ENCODE results near the gene CFAP46.
"Not testable (repeated sequence)": the region's sequence is repeated elsewhere in the genome, so short reads cannot be mapped to it uniquely, and the experiment has no call there.

The CFAP46 gene

DNA sequence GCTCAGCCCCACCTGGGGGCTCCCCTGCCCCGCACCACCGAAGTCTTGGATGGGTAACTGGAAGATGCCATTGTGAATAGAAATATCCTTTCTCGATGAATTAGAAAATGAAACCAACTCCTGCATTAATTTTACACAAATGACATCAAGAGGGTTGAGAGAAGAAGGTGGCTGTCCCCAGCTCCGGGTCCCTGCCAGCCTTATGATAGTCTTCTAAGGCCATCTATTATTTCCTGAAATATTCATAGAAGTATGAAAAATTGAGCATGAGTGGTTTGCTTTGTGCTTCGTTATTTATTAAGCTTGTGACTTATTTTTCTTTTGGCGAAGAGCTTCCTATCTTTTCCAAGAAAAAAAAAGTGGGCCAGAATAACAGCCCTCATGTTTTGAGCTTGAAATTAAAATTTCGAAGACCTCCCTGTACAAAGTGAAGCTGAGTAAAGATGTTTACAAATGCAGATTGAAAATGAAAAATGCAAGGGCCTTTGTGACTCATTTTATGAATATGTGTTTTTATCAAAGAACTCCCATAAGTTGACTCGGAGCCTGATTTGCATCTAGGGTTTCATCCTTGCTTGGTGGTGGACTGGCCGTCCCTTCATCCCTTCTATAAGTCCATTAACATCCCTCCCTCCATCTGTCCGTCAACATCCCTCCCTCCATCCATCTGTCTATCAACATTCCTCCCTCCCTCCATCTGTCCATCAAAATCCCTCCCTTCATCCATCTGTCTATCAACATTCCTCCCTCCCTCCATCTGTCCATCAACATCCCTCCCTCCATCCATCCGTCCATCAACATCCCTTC is 20.5 kb upstream of the CFAP46 start:
- no peak for DNase-seq (ENCODE audit: low read depth)

DNA sequence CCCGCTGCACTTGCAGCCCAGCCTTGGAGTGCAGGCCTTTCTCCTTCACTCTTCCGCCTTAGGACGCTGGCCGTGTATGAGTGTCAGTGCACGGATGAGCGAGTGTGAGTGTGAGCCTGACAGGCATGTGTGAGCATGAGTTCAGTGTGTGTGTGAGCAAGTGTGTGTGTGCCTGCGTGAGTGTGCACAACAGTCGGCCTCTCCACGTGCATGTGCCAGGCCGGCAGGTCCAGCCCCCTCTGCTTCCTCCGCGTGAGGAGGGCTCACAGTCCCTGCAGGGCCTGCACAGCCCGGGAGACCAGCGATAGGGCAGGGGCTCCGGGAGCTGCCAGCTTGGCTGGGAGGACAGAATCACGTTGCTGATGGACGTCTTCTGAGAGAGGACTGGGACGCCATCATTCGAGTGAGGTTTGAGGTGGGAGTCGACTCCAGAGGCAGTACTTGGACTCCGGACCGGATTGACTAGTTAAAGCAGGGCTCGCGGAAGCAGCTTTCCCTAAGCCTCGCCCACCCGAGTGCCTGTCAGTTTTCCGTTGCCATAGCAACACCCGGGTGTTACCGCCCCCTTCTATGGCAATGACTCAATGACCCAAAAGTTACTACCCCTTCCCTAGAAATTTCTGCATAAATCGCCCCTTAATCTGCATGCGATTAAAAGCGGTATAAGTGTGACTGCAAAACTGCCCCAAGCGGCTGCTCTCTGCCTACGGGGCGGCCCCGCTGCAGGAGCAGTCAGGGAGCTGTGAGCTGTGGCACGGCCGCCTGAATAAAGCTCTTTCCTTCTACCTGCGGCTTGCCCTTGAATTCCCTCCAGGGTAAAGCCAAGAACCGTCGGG is 19.6 kb upstream of the CFAP46 start:
- DNase-seq (ENCODE audit: low read depth) = peak; percentile 34

DNA sequence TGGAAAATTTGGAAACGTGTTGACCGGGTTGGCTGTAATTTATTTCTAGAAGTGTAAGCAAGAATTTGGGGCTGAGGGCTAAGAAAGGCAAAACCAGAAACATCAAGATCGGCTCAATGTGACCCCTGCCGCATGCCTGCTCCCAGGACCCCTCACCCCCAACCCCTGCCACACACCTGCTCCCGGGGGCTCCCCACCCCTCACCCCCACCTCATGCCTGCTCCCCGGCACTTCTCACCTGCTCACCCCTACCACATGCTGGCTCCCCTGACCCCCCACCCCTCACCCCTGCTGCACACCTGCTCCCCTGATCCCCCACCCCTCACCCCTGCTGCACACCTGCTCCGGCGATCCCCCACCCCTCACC is 19.0 kb upstream of the CFAP46 start:
- DNase-seq (ENCODE audit: low read depth) = no peak

DNA sequence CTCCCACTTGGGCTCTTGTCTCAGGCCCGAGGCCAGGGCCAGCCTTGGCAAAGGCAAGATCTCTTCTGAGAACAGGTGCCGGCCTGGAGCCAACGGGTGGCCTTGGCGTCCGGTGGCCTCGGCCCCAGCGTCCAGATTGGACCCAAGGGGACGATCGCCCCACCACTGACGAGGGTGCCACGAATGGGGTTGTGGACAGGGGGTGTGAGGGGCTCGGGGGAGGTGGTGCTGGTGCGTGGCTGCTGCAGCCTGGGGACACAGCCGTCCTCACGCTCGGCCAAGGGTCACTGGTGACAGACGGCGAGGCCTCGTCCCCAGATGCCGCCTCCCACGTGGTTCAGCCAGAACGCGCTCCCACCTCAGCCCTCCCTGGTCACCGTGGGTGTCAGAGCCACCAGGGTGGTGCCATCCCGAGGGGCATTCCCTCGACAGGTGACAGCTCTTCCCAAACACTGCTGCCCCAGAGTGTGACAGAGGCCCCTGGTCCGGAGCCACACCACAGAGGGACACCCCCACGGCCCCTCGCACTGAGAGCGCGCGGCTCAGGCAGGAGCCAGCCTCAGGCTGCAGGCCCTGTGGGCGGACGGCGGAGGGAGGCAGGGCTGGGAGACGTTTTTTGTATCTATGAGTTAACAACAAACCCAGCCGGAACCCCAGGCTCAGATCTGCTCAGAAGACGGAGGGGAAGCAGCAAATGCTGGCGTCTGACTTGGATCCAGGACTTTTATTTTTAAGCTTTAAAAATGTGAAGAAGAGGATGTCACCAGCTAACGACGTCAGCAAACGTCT is 18.5 kb upstream of the CFAP46 start:
- no peak for DNase-seq (ENCODE audit: low read depth)

DNA sequence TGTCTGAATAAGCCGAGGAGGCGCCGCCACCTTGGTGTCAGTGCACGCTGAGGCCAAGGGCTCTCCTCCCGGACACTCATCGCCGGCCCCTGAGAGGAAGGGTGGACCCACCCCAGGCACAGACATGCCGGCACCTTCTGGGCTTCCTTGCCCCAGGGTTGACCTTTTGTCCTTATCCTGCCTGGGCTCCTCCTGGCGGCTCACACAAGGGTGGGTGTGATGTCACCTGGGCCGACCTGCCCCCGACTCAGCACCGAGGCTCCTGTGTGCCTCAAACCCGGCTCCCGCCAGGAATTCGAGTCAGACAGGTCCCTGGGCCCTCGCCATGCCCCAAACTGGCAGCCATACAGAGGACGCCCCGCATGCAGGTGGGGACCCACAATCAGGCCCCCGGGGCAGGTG is 17.7 kb upstream of the CFAP46 start:
- DNase-seq (ENCODE audit: low read depth) = no peak

DNA sequence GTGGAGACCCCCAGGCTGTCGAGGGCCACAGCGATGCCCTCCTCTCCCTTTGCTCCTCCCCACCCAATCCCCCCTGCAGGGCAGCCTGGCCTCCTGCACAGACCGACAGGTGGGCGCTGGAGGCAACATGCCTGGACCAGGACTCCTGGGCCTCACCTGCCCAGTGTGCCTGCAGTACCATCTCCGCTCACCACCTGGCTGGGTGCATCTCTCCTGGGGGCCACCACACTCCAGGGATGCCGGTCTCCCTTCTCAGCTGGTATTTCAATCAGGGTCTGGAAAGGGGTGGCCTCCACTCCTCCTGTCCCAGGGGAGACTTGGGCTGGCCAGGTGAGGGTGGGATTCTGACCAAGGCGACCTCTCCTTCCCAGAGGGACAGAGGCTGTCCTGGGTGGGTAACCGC is 17.2 kb upstream of the CFAP46 start:
- no peak for DNase-seq (ENCODE audit: low read depth)

DNA sequence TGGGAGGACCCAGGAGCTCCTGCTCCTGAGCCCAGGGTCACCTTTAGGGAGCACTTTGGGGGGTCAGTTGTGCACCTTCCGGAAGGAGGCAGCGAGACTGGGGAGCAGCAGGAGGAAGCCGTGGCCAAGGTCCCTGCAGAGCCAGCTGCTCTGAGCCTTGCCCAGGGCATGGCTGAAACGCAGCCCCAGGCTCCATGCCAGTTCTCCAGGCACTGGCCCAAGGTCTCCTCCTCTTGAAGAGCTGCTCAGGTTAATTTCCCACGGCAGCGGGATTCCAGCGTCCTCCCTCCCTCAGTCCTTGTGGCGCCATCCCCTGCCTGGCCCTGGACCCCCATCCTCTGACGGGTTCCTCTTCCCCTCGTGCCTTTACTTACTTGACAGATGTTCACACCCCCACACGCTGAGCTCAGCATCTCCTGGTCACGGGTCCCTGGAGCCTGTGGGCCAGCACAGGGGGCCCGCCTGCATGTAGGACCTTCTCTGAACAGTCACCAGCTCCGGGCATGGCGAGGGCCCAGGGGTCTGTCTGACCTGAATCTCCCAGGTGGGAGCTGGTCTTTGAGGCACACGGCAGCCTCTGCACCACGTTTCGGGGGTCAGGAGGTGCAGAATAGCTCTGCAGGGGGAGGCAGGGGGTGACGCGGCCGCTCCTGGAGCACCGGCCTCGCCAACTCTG is 16.7 kb upstream of the CFAP46 start:
- no peak for DNase-seq (ENCODE audit: low read depth)

DNA sequence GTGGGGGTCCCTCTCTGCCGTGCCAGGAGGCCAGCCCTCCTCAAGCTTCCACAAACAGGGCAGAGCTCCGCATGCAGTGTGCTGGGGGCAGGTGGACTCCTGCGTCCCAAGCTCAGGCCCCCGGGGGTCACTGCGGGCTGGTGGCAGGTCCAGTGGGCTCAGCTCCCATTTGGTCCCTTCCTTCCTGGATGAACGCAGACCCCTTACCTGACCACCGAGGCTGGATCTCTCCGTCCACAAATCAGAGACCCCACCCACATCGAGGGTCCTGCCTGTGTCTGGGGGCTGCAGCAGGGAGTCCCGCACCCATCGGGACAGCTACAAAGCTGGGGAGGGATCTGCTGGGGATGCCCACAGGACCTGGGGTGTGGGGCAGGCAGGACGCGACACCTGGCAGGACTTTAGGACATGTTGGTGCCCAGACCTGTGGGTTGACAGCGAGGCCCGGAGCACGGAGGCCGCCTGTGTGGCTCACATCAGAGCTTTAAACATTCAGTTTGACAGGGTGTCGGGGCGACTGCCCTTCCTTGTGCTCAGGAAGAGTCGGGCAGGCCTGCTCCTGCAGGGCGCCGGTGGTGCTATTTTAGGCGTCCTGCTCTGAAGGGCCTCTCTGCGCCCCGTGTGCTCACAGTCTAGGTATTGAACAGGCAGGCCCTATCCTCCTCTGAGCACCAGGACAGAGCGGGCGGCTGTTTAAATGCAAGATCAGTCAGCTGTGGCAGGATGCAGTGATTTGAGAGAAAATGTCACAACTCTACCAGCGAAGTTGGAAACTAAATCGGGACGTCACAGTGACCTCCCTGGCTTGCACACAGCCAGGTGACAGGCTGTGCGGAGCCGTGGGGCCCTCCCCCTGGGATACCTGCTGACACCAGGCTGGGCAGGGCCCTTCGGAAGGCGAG is 15.9 kb upstream of the CFAP46 start:
- DNase-seq (ENCODE audit: low read depth) = no peak

DNA sequence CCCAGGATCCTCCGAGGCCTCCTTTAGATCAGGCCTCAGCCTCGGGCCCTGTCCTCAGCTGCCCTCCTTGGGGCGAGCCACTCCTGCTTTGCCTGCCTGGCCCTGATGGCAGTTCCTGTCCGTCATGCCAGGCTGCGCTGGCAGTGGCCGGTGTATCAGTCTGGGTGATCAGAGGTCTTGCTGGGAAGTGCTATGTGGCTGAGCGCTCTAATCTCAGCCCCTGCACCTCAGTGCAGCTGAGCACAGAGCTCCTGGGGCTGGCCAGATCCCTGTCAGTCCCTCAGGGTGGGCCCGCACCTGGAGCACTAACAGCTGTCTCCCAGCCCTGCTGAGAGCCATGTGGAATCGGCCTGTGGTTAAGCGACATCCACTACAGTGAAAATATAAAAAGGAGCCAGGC is 14.8 kb upstream of the CFAP46 start:
- no peak for DNase-seq (ENCODE audit: low read depth)

DNA sequence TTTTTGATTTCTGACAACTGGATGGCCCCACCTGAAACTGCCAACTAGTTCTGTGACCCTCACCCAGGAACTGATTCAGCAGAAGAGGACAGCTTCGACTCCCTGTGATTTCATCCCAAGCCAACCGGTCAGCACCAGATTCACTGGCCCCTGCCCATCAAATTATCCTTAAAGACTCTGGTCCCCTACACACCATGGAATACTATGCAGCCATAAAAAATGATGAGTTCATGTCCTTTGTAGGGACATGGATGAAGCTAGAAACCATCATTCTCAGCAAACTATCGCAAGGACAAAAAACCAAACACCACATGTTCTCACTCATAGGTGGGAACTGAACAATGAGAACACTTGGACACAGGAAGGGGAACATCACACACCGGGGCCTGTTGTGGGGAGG is 13.9 kb upstream of the CFAP46 start:
- DNase-seq (ENCODE audit: low read depth) = not testable (repeated sequence)

DNA sequence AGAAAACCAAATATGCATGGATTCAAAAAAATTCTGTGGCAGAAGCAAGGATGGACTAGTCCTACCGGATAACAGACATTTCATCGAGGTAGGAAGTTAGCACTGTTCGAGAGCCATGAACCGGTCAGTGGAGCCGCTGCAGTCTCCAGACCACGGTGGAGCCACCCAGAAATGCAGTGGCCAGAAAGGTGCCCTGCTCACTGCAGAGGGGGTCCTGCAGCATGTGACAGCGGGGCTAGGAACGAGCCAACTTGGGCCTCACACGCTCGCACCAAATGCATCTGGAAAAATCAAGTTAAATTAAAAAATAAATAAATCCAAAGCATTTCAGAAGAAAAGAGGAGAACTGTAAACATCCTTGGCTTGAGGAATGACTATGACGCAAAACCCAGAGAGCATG is 13.1 kb upstream of the CFAP46 start:
- DNase-seq (ENCODE audit: low read depth) = no peak

DNA sequence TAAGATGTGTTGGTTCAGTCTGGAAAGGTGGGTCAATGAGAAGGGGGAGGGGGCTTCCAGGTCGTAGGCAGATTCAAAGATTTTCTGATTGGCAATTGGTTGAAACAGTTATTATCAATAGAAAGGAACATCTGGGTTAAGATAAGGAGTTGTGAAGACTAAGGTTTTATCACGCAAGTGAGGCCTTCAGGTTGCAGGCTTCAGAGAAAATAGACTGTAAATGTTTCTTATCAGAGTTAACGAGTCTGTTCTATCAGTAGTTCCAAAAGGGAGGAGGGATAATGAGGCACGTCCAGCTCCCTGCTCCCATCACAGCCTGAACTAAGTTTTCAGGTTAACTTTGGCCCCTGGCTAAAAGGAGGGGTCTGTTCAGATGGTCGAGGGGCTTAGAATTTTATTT is 11.1 kb upstream of the CFAP46 start:
- no peak for DNase-seq (ENCODE audit: low read depth)

DNA sequence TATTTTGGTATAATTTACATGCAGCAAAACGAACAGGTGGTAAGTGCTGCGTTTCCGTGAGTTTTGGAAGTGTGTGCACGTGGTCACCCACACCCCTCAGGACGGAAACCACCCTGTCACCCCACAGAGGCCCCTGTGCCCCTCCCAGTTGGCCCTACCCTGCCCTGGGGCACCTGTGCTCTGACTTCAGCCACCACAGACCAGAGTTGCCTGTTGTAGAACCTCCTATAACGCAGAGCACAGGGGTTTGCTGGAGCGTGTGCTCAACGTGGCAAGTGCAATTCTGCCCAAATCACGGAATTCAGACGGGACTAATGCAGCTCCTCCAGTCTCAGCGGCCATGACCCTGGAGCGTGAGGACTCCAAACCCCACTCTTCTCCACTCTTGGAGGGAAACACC is 9.6 kb upstream of the CFAP46 start:
- no peak for DNase-seq (ENCODE audit: low read depth)

DNA sequence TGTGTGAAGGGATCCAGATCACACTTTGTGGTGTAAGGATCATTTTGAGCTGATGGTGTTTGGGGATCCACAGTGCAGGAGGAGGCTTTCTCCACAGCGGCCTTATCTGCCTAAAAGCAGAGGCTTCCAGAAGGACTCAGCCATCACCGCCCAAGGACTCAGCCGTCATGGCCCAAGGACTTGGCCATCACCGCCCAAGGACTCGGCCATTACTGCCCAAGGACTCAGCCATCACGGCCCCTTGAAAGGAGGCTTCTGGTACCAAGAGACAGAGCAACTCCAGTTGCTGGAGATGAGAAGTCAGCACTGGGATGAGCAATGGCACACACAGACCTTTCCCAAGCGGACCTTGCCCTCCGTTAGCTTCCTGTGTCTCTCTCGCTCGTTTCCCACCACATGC is 6.0 kb upstream of the CFAP46 start:
- DNase-seq (ENCODE audit: low read depth) = no peak

DNA sequence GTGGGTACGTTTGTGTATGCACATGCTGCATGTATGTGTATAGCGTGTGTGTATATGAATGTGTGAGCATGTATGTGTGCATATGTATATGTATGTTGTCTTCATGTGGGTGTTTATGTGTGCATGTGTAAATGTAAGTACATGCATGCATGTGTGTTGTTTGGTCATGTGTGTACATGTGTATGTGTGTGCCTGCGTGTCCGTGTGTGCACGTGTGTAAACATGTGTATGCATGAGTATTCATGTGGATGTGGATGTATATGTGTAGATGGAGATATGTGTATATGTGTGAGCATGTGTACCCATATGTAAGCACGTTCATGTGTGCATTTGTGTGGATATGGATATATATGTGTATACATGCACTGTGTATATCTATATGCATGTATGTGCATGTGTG is 5.5 kb upstream of the CFAP46 start:
- no peak for DNase-seq (ENCODE audit: low read depth)

DNA sequence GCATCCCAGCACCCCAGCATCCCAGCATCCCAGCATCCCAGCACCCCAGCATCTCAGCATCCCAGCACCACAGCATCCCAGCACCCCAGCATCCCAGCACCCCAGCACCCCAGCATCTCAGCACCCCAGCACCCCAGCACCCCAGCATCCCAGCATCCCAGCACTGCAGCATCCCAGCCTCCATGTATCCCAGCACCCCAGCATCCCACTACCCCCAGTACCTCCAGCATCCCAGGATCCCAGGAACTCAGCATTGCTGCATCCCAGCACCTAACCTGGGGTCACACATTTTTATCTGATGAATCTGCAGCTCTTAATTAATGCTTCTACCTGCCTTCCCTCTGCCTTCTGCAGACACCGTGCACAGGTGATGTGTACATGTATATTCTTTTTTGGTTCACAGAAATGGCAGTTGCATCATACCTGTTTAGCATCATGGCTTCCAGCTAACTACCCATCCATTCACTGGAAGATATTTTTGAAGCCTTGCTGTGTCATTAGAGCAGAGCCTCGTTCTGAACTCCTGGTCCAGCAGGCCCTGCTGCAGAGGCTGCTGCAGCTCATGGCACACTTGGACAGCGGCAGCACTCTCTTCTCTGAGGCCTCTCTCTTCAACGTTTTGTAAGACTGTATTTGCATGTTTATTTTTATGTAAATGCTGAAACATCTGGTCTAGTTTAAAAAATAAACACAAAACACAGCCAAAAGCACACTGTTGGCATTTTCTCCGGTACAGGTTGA is 4.6 kb upstream of the CFAP46 start:
- no peak for DNase-seq (ENCODE audit: low read depth)

DNA sequence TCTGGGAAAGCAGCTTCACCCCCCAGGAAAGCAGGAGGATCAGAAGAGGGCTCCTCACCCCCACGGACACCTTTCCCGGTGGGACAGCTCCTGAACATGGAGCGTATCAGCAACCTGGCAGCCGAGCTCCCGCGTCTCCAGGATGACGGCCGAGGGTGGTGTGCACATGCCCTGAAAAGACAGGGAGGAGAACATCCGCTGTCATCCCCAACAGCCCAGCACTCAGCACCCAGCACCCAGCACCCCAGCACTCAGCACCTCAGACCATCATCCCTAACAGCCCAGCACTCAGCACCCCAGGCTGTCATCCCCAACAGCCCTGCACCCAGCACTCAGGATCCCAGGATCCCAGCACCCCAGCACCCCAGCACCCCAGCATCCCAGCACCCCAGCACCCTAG is 3.9 kb upstream of the CFAP46 start:
- DNase-seq (ENCODE audit: low read depth) = no peak

DNA sequence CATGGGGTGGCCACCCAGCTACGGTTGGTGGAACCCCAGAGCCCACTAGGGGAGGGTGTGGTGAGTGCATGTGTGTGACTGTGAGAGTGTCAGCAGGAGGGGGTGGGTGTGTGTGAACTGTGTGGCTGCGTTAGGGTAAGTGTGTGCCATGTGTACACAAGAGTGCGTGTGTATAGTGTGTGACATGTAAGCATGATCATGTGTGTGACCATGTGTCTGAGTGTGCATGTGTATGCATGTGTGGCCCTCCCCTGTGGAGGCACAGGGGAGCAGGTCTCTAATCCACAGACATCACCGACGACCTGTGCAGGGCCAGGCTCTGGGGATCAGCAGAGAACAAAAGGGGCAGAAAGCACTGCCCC is 3.5 kb upstream of the CFAP46 start:
- DNase-seq (ENCODE audit: low read depth) = no peak

DNA sequence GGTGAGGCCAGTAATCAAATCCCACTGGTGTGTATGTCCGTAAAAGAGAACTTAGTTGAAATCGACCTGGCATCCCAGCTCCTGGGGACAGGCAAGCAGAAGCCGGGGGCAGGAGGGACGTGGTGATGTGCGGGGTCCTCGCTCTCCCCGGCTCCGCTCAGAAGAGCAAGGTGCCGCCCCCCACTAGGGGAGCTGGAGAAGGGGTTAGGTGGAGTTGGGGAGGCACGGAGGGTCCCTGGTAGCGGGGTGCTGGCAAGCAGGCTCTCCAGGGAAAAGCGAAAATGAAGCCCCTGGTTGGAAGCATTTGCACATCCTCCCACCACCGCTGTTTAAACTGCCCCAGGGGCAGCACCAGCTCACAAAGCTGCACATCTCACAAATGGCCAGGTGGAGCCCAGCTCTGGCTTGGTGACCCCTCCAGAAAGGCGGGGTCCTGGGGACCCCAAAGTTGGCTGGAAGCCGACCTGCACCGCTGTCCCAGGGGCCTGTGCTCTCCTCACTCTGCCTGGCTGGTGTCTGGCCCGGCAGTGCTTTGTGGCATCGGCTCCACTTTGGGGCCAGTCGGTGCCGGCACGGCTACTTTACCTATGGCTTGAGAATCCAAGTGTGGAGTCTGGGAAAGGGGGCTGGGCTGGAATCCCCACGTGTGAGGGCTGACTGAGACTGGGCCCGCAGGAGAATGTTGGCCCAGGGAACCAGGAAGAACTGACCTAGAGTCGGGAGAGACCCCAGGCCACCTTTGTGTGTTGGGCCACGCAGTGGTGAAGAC is 2.9 kb upstream of the CFAP46 start:
- DNase-seq (ENCODE audit: low read depth) = no peak

DNA sequence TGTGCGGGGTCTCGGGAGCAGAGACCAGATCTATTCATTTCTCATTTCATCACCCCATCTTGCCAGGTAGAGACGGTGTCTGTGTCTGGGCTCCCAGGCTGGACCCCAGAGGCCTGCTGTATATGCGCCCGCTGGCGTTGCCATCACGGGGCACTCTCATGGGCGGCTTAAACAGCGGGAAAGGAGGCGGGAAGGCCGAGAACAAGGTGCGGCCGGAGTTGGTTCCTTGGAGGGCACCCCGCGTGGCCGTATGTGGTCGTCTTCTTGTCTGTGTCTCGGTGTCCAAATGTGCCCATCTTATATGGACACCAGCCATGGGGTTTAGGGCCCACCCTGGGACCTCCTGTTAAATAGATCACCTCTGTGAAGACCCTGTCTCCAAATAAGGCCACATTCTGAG is 2.1 kb upstream of the CFAP46 start:
- DNase-seq (ENCODE audit: low read depth) = no peak

Measured in T-helper 22 cell (primary cell).